NCI-H187 treated with DMSO at 0.1 percent for 48 hours (cell line): Measurements from ENCODE around the gene LRRC9.
"Not testable (repeated sequence)": the region's sequence is repeated elsewhere in the genome, so short reads cannot be mapped to it uniquely, and the experiment has no call there.

Experiments
- DNase-seq: peaks from one replicate; lab custom pipeline; 2025; lab: John Stamatoyannopoulos, UW

Gene LRRC9

GRCh38 chr14:59919570-59920377 is at the start of gene LRRC9:
Gene LRRC9, plus strand, starts transcription at chr14:59920144.
- peak; percentile 67 for DNase-seq

DNA sequence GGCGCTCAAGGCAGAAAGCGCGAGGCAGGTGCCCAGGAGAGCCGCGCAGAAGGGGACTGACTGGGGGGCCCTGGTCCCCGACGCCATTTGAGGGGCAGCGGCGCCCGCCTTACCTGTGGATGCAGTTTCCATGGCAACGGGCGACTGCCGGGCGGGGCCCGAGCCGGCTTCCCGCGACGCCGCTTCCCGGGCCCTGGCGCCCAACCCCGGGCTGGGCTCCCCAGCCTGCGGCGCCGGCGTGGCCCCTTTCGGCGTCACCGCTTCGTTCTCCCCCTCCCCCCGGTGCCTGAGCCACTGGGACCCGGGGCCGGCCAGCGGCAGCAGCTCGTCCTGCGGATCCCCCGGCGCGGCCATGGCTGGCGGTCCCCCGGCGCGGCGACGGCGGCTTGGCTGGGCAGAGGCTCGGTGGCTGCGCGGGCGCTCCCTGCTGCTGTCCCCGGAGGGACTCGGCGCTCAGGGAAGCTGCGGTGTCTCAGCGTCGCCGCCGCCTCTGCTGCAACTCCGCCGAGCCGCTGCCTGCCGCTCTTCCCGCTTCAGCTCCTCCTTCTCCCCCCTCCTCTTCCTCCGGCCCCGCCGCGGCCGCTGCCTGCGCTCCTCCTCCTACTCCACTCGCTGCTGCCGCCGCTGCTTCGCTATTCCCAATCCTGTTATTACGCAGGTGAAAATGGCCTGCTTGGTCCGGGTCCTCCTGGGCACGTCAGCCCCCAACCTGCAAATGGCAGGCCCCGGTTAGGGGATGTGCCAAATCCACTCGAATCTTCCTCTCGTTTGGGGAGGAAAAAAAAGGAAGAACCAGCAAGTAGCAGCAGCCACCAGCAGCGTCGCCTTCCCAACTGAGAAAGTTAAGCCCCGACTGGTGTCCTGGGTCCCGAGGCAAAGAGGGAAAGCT is 49.4 kb upstream of the LRRC9 start, which contains the start of gene RTN1:
Gene RTN1, minus strand, starts transcription at position 500 of the 889 bp plus-strand sequence. Its CDS starts 146 bp downstream, at position 354.
- DNase-seq = peak; percentile 50

DNA sequence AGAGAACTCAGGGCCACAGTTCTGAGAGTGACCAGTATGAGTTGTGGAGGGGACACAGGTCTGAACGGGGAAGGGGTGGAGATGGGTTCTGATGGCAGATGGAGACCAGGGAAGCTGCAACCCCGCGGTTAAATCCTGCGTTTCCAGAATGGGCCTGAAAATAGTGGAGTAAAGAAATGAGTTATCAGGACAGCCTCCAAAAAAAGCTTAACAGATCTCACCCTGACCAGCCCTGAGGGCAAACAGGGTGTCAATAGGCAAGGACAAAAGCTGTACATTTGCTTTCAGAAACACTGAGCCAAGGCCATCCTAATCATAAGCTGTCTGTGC is 48.8 kb upstream of the LRRC9 start:
- DNase-seq = no peak

DNA sequence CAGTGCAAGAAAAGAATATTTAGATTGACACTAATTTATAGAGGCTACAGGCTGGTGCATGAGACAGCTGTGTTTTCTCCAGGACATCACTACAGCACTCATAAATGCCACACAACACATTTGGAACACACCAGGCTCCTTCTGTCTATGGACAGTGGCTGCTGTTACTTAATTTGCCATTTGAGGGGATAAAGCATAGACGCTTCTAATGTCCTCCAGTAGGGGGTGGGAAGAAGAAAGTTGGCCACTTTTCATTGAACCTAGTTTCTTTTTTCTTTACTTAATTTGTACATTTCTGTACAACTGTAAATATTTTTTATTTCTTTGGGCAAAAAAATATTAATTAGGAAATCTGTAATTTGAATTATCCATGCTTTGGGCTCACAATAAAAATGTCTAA is 37.0 kb upstream of the LRRC9 start:
- no peak for DNase-seq

GRCh38 chr14:59890676-59891075 is 29.3 kb upstream of the LRRC9 start:
- no peak for DNase-seq

GRCh38 chr14:59895721-59896120 is 24.2 kb upstream of the LRRC9 start:
- no peak for DNase-seq

- peak; percentile 18 for DNase-seq
Measured at GRCh38 chr14:59897757-59898383, 22.1 kb upstream of the LRRC9 start.

GRCh38 chr14:59900556-59900955 is 19.4 kb upstream of the LRRC9 start:
- no peak for DNase-seq

DNA sequence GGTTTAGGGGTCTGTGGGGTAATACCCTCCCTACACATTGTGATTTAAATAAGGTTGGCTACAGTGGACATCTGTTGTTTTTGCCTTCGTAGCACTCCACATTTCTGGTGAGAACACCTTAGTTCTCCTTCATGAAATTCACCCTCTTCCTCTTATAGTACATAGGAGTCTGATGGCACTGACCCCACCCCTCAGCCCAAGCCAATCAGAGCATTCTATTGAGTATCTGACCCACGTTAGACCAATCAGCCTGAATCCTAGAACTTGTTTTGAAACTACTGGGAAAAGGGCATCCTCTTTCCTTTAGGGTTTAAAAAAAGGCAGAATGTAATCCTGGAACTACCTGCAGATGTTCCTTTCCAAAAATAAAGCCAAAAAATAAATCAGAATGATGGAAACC is 15.8 kb upstream of the LRRC9 start:
- no peak for DNase-seq

GRCh38 chr14:59905188-59905587 is 14.8 kb upstream of the LRRC9 start:
- DNase-seq = no peak

GRCh38 chr14:59912443-59912842 is 7.5 kb upstream of the LRRC9 start:
- no peak for DNase-seq

DNA sequence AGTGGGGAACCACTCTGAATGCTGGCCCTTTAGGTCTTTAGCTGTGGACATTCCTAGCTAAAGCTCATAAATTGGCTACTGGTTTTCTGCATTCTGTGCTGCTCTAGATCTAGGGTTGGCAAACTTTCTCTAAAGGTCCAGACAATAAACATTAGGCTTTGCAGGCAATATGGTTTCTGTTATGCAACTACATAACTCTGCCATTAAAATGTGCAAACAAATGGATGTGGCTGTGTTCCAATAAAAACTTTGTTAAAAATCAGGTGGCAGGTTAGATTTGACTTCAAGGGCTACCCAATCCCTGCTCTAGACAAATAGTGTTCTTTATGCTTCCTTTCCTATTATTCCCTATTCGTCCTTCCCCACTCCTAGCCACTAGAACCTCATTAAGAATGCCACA is 6.8 kb upstream of the LRRC9 start:
- no peak for DNase-seq

DNA sequence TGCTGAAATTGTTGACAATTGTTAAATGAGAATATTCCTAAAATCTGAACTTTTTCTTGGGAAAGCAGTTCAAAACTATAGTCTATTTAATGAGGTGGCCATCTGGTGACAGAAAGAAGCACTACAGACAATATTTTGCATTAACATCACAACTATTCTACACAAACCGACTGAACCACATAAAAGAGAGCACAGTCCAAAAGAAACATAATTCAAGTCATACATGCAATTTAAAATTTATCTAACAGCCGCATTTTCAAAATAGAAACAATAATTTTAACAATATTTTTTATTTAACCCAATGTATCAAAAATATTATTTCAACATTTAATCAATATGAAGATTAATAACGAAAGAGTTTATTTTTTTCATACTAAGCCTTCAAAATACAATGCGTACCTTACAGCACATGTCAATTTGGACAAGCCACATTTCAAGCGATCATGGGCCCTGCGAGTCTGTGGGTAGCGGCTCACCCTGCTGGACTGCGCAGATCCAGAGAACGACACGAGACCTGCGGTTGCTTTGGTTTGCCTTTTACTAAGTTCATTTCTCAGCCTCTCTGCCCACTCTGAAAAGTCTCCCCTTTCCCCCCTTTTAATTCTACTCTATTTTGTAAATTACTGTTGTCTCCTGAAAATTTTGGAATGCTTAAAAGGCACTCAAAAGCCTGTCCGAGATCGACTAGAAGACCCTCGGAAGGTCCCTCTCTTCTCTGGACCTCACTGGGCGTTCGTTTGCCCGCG is 947 bp upstream of the LRRC9 start:
- DNase-seq = no peak

DNA sequence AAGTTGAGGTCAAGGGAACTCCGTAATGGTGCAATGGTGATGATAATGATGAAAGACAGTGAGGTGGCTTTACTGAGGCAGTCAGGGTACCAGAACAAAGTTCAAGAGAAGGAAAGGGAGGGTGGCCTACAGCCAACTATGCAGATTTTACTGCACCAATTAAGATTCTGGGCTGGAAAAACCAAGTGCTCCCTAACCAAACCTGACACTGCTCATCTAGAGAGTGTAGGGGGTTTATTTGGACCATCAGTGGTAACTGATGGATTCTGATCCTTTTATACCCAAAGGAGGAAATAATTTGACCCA is 387 bp downstream of the LRRC9 start:
- DNase-seq = no peak

- no peak for DNase-seq
Measured at GRCh38 chr14:59925797-59926196, 5.9 kb downstream of the LRRC9 start.

DNA sequence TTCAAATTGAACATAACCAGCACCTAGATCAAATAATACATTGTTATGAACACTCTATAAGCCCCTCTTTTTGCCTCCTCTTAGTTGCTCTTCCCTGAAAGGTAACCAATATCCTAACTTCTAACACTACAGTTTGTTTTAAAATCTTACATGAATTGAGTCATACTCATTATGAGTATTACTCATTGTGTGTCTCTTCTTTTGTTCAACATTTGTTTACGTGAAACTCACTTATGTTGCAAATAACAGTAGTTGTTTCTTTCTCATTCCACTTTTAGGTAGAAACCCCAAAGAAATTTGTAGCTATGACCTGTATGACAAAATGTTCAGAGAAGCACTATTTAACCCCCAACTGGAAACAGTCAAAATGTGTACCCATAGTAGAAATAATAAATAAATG is 6.6 kb downstream of the LRRC9 start:
- no peak for DNase-seq

DNA sequence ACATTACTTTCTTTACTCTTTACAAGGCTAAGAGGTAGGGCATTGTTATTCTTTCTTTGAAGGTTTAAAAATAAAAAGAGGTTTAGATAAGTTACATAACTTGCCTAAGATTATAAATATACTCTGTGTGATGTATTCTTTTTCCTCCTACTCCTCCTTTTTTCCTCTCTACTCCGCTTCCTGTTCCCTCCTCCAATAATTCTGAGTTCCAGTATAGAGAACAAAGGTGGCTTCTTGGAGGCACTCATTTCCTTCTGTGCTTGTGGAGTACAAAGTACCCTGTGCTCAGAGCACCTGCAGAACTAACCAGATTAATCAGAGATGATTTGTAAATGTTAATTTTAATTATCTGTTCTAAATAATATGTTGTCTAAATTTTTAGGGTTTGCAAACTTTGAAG is 11.3 kb downstream of the LRRC9 start:
- no peak for DNase-seq

- no peak for DNase-seq
Measured at GRCh38 chr14:59936145-59936544, 16.2 kb downstream of the LRRC9 start.

- DNase-seq = no peak
Measured at GRCh38 chr14:59939828-59940227, 19.9 kb downstream of the LRRC9 start.

GRCh38 chr14:59942296-59942862 is 22.4 kb downstream of the LRRC9 start:
- DNase-seq = not testable (repeated sequence)

- no peak for DNase-seq
Measured at GRCh38 chr14:59944909-59945308, 25.0 kb downstream of the LRRC9 start.

DNA sequence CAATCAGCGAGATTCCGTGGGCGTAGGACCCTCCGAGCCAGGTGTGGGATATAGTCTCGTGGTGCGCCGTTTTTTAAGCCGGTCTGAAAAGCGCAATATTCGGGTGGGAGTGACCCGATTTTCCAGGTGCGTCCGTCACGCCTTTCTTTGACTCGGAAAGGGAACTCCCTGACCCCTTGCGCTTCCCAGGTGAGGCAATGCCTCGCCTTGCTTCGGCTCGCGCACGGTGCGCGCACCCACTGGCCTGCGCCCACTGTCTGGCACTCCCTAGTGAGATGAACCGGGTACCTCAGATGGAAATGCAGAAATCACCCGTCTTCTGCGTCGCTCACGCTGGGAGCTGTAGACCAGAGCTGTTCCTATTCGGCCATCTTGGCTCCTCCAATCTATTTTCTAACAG is 32.2 kb downstream of the LRRC9 start:
- not testable (repeated sequence) for DNase-seq
